HG02981 (cell line): ENCODE data around the gene PRKAB1.
"Not testable (repeated sequence)": the region's sequence is repeated elsewhere in the genome, so short reads cannot be mapped to it uniquely, and the experiment has no call there.

Experiments
- ATAC-seq: cut with Tn5 transposase; IDR thresholded peaks from one replicate; pipeline ENCODE4 v1.9.1; 2021; ENCODE audit warnings: mild to moderate bottlenecking, moderate library complexity; ENCODE audit not compliant: unreplicated experiment

Gene PRKAB1, protein sequence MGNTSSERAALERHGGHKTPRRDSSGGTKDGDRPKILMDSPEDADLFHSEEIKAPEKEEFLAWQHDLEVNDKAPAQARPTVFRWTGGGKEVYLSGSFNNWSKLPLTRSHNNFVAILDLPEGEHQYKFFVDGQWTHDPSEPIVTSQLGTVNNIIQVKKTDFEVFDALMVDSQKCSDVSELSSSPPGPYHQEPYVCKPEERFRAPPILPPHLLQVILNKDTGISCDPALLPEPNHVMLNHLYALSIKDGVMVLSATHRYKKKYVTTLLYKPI

DNA sequence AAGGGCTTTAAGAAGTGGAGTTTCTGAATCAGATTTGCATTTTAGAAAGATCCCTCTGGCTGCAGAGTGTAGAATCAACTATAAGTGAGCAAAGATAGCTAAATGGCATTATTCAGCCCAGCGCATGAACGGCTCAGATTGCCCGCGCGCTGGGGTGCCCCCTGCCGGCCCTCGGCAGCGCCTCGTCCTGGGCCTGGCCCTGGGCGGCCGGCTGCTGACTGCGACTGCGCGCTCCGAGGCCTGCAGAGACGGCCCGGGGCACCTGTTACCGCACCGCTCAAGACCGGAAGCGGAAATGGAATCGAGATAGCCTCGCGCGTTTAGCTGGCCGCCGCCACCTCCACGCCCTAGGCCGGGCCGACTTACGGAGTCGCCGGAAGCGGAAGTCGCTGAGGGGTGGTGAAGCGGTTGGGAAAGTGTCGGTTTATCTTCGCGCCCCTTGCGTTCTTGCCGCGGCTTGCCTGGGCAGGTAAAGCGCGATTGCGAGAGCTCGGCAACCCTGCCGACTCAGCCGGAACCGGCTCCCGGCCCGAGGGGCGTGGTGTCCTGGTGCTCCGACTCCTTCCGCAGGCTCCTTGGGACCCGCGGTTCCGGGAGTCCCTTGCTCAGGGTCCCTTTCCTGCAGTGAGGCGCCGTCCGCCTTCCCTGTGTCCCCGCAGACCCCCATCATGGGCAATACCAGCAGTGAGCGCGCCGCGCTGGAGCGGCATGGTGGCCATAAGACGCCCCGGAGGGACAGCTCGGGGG, at the start of gene PRKAB1:
PRKAB1 (plus strand) TSS at position 557 of the 747 bp plus-strand sequence; CDS start at position 669, 112 bp downstream.
- ATAC-seq, result peak; percentile 96

DNA sequence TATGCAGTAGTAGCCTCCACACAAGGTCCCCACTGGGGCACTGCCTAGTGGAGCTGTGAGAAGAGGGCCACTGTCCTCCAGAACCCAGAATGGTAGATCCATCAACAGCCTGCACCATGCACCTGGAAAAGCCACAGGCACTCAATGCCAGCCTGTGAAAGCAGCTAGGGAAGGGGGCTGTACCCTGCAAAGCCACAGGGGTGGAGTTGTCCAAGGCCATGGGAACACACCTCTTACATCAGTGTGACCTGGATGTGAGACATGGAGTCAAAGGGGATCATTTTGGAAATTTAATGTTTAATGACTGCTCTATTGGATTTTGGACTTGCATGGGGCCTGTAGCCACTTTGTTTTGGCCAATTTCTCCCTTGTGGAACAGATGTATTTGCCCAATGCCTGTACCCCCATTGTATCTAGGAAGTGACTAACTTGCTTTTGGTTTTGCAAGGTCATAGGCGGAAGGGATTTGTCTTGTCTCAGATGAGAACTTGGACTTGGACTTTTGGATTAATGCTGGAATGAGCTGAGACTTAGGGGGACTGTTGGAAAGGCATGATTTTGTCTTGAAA, 49.5 kb upstream of the PRKAB1 start:
- not testable (repeated sequence) for ATAC-seq

DNA sequence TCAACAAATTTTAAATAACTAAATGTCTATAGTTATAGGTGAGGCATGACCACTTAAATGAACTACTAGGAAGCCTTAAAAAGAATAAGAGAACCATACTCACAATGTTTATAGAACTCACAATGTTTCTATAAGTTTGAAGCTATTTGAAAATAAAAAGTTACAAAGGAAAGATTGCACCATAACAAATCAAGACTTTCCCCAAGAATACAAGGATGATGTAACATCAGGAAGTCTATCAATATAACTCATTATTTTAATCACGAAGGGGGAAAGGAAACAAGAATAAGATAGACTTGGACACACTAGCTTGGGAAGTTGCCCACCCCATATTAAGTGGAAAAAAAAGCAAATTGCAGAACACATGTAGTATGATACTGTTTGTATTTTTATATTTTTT, 47.4 kb upstream of the PRKAB1 start:
- ATAC-seq, result no peak

DNA sequence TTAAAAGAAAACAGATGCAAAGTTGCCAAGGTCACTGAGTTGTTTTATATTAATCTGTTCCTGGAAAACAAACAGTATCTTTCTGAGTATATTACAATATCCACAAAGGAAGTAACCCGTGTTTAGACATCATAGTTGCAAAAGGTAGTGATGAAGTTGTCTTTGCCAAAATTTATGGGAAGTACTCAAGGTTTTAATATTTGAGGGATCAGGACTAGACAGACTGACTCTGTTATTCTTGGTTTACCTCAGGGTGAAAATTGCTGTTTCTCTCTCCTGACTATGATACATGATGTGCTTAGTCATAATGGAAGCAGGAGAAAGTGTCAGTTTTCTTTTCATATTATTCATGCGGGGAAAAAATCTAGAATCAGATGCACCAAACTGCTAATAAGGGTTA, 46.1 kb upstream of the PRKAB1 start:
- ATAC-seq, result no peak

DNA sequence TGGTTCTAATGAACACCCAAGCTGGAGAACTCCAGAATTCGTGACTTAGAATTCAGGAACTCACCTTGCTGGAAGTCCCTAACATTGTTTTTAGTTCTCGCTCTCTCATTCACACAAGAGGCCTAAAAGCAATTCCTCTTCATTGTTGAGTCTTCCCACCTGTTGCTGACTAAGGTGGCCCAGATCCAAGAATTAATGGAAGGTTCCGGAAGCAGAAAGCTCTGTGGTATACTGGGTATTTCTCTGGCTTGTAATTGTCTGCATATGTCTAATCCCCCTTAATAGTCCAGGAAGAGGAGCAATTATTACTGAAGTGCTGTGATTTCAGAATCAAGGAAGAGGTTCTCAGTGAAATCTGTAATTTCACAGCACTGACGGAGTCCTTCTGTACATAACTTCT, 43.0 kb upstream of the PRKAB1 start:
- ATAC-seq, result no peak

DNA sequence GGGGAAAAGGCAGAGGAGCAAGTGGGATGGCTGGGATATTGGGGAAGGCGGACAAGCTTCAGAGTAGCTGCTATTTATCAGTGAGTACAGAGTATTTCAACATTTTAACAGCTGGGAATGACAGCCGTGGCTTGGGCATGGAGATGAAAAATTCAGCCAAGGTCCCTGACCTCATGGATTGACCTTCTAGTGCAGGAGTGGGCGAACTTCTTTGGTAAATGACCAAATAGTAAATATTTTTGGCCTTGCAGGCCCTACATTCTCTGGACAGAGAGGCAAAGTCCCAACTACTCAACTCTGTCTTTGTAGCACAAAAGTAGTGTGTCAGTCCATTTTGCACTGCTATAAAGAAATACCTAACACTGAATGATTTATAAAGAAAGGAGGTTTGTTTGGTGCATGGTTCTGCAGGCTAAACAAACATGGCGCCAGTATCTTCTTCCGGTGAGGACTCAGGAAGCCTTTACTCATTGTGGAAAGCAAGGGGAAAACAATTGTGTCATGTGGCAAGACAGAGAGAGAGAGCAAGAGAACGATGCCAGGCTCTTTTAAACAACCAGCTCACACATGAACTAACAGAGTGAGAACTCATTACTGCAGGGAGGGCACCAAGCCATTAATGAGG, 40.8 kb upstream of the PRKAB1 start:
- no peak for ATAC-seq

DNA sequence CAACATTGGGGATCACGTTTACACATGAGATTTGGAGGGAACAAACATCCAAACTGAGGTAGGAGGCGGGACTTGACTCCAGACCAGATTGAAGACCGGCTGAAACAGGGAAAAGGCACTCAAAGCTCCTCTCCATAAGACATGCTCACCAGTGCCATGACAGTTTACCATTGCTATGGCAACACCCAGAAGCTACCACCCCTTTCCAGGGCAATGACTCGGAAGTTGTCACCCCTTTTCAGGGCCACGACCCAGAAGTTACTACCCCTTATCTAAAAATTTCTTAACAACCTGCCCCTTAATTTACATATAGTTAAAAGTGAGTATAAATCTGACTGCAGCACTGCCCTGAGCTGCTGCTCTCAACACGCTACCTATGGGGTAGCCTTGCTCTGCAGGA, 40.2 kb upstream of the PRKAB1 start:
- ATAC-seq, result no peak

DNA sequence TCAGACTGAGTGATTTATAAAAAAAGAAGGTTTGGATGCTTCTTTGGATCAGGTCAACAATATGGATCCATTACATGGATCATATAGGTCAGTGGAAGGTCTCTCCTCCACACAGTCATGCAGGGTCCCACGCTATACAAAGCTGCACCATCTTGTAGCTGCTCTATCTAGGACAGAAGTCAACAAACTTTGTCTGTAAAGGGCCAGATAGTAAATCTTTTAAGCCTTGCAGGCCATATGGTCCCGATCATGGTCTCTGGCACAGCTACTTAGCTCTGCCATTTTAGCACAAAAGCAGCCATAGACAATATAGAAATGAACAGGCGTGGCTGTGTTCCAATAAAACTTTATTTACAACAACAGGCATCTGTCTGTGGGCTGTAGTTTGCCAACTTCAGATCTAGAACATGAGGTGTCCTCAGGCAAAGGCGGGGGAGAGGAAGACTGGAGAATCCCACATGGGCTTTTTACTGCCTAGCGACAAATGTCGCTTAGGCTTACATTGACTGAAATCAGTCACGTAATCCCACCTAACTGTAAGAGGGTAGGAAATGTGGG, 37.6 kb upstream of the PRKAB1 start:
- ATAC-seq, result no peak

DNA sequence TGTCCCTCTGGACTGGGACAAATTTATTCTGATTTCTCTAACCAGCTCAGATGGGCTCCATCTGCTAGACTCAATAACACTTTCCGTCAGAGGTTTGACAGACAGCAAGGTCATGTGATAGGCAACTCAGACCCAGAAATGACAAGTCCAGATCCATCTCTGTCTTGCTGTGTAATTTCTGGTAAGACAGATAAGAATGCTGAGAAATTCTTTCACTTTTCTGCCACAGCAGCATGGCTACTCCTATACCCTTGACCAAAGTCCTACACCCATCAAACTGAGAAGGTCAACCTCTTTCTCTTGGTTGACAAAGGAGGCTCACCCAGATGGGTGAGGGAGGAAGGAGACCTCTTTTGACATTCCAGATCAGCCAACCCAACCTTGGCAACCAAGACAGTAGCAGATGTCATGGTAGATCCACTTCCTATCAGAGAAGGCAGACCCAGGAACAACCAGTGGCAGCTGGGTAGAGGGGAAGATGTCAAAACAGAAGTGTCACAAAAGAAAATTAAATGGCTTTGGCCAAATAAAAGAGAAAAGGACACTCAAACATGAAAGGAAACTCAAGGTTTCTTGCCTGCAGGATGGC, 36.9 kb upstream of the PRKAB1 start:
- ATAC-seq, result no peak

DNA sequence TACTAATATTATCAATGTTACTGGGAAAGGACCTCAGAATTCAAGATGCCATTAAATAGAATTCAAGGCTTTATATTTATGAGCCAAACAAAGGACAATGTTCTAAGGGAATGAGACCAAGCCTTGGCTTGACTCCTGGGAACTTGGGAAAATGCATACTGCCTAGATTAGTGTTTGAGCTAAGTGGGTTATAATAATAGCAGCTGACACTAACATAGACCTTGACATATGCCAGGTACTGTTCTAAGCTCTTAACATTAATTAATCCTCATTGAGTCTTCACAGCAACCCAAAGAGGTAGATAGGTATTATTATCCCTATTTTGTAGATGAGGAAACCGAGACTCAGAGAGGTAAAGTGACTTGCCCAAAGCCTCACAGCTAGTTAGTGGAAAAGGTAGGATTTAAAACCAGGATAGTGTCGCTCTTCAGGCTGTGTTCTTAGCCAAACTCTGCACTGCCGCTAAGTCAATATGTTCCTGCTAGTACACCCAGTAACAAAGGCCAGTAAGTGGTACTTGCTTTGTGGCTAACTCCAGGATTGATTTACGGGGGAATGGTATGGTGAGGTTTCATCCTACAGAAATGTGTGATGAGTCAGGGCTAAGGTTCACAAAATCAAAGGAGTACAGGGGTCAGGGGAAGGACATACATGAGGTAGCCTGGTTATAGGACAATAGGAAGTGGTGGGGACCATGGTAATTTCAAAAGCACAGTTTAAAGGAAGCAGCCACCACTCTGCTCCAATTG, 35.8 kb upstream of the PRKAB1 start:
- no peak for ATAC-seq

DNA sequence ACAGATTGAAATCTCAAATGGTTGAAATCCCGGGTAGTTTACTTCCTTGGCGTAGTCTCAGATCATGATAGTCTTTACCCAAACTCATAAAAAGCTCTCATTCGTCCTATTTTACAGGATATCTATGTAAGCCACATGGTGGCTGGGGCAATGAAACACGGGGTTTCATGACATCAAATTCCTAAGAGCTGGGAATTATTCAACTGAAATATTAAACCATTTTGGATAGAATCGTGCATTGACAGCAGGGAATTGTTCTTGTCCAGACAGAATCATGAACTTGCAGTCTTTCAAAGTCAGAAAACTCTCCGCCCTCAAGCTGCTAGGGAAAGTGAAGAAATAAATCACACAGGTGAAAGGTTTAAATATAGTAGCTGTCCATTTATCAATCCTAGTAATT, 33.2 kb upstream of the PRKAB1 start:
- no peak for ATAC-seq

DNA sequence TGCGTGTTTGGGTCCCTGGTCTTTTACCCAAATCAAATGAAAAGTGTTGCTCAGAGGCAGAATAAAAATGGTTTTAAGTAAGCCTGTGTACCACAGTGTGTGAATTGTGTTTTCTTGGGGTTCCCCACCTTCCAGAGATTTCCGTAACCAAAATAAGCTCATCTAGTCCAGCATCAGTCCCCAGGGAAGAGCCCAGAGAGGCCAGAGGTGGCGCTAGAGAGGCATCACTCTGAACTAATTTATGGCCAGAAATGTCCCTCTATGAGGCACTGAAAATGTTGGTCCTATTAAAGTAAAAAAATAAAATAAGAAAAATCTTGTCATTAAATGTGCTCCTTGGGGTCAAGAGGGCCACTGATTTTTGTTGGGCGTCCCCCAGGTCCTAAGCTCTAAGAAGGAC, 24.9 kb upstream of the PRKAB1 start:
- no peak for ATAC-seq

DNA sequence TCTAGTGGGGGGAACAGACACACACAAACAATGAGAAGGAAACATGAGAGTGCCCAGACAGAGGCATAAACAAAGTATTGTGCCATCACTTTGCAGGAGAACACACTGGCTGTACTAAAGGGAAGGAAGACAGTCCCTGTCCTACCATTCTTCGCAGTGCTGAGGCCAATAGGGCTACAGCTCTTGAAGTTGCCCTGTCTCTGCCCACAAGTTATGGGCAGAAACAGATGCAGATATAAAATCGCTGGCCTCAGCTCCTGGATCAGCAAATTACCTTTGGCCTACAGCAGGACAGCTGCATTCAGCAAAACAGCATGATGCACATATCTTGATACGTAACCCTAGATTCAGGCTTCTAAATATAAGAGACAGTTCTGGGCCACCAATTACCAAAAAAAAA, 23.0 kb upstream of the PRKAB1 start:
- no peak for ATAC-seq

DNA sequence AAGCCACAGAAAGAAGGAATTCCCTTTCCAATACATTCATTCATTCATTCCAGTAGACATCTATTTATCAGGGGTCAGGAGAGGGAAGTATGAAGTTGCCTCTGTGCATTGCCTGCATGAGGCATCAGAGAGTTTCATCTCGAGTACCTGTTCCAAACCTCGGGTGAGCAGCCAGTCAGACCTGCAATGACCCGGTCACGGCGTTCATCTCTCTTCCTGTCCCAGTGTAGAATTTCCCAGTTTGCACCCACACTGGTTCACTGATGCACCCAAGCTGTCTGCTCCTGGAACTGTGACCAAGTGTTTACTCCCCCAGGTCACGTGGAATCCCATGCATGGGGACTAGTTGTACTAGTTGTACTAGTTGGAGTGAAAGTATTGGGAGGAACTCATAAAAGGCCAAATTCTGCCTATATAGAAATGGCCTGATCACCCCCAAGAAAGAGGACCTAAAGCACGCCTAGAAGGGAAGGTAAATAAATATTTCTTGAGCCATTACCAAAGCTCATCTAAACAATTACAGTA, 22.3 kb upstream of the PRKAB1 start:
- no peak for ATAC-seq

DNA sequence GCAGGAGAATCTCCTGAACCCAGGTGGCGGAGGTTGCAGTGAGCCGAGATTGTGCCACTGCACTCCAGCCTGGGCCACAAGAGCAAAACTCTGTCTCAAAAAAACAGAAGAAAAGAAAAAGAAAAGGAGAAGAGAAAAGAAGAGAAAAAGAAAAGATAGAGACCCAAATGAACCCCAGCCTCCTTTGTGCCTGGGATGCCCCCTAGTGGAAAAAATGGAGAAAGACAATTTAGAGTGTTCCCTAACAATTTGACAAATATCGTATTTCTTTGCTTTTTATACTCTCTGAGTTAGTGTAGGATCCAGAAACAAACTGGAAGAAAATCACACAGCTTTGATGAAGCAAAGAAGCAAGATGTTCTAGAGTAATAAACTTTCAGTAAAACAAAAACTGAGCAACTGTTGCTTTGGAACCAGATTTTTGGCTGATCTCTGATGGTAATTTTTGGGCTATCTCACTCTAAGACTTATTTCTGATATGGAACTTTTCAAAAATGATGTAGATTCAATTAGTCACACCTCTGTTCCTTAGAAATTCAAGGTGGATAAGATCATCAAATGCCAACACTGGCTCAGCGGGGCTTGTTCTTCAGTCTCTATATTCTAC, 18.6 kb upstream of the PRKAB1 start:
- no peak for ATAC-seq

DNA sequence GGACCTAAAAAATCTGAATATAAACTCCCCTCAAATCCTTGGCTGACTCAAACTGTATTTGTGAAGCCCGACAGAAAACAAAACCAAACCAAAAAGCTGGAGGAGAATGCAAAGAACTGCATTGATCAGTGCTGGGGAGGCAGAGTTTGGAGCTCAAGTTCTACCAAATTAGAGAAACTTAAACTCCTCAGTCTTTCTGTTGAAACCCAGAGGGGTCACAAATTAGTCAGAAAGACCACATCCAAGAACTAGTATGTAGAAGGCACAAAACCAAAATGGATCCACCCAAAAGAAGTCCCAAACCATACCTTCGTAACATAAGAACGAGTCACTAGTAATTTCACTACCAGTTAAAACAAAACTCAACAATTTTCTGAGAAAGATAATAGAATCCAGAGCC, 15.3 kb upstream of the PRKAB1 start:
- no peak for ATAC-seq

DNA sequence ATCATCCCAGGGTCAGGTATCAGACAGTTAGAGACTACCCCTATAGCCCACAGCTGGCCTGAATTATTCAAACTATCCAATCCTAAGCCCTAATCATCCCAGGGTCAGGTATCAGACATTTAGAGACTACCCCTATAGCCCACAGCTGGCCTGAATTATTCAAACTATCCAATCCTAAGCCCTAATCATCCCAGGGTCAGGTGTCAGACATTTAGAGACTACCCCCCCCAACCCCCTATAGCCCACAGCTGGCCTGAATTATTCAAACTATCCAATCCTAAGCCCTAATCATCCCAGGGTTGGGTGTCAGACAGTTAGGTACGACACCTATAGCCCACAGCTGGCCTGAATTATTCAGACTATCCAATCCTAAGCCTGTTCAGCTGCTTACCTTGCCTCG, 10.9 kb upstream of the PRKAB1 start:
- not testable (repeated sequence) for ATAC-seq

DNA sequence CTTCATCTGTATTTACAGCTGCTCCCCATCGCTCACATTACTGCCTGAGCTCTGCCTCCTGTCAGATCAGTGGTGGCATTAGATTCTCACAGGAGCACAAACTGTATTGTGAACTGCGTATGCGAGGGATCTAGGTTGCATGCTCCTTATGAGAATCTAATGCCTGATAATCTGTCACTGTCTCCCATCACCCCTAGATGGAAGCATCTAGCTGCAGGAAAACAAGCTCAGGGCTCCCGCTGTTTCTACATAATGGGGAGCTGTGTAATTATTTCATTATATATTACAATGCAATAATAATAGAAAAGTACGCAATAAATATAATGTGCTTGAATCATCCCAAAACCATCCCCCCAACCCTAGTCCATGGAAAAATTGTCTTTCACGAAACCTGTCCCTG, 9.8 kb upstream of the PRKAB1 start:
- ATAC-seq, result not testable (repeated sequence)

DNA sequence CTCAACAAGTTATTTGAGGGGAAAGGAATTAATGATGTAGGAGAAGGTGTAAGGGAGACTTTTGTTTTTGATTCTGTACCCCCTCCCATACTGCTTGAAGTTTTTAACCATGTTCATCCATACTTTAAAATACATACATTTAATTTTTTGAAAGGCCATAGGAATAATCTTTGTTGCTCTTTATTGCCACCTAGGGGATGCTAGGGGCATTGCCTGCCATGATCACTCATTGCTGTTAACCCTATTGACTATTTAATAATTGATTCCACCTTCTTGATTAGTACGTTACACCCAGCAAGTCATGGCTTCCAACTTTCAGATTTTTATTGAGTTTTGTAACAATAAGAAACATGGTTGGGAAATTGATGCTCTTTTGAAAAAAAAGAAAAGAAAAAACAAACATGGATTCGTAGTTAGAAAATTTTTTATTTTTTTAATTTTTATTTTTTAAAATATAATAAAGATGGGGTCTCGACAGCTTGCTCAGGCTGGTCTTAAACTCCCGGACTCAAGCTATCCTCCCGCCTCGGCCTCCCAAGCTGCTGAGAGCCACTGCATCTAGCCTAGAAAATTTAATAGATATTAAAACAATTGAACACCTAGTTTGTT, 8.5 kb upstream of the PRKAB1 start:
- ATAC-seq, result peak; percentile 70
